ENCODE measurements around the gene TSC22D4. TPM values are rescaled to one million over a fixed set of nuclear protein-coding genes. Genes with fewer than 3 reads are reported as not detected.

Gene TSC22D4
- total and polyA plus RNA-seq, 9 of the 15 experiments (the other 6 are each of a cell fraction or from before 2014, with no cell fraction given): 0.37 to 107 (median 28.7) TPM

DNA sequence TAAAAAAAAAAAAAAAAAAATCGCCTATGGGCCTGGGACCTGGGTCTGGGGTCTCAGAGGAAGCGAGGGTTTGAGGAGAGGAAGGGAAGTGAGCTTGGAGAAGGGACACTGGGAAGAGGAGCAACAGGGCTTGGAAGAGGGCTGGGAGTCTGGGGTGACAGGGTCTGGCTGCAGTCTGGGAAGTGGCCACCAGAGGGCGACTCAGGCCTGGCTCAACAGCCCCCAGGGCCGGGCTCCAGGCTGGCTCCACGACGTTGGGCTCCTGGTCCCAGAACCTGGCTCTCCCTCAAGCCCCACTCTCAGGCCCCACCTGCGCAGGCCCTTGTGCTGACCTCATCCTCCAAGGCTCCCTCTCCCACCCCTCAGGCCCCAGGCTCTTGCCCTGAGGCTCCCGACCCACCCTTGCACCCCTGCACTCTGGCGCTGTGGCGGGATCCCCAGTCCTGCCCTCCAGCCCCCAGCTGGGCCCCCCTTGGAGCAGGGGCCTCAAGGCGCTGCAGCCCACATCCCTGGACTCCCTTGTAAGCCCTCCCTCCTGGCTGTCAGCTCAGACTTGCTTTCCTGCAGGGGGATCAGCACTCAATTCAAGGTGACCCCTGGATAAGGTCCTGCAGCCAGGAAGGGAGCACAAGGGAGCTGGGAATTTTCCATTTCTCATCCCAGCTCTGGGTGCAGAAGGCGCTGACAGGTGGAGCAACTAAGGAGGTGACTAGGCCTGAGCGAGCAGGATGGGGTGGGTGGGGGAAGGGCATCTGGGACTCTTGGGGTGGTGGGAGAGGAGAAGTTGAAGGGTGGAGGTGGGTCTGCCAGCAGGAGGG, 9.6 kb downstream of the TSC22D4 start:
- peak; percentile 87 for ATAC-seq
- in situ Hi-C loops (cut with MboI): loop anchor here (25.0 kb wide), 1 partner anchor 93 kb away; the partner anchor contains the start of gene SAP25
- H3K9me1 ChIP-seq (ENCODE audit: control insufficient read depth, insufficient read depth, low read length): peaks cover 6% of the 10 kb centered on the region
- H3K9me3 ChIP-seq (replicated peaks; ENCODE audit: control insufficient read depth, insufficient read depth, low read depth, low read length): no peaks in the 10 kb centered on the region
- H4K20me1 ChIP-seq (replicated peaks; ENCODE audit: control insufficient read depth, insufficient read depth, low read length): peaks cover 8% of the 10 kb centered on the region
- FAIRE-seq: peak; percentile 90
- no peaks in the 10 kb centered on the region for H3K27me3 ChIP-seq (ENCODE audit: control insufficient read depth in 2 of 2, insufficient read depth in 2 of 2, low read length in 2 of 2)
- peak; percentile 88 to 92 (median 90) for DNase-seq (ENCODE audit: extremely low read depth in 1 of 4, low spot score in 3 of 4)
- H3K9ac ChIP-seq (ENCODE audit: insufficient read depth in 1 of 2, low read depth in 2 of 2, low read length in 2 of 2): peak overlapping the region in 1 of 2 experiments; percentile 82; a peak in 2 of 4 replicates
- H3K27ac ChIP-seq (ENCODE audit: extremely low read depth, low read depth, low read length): no peak overlapping the region
- no peak overlapping the region for H3K4me2 ChIP-seq (ENCODE audit: insufficient read depth, low read length)
- no peak overlapping the region for H2AFZ ChIP-seq (ENCODE audit: low read depth, low read length)
- POLR2A ChIA-PET: interaction anchor here (0.6 to 2.2 kb wide), 7 partner anchors 9 to 117 kb away, joined by 3 to 7 read pairs (median 3); partner anchors contain the start of genes FBXO24, LRCH4 and ZCWPW1
- WGBS (ENCODE audit: insufficient coverage, low coverage, missing lambda C conversion rate): 33% methylated on average over 13 of the region's 13 CpGs
- intact Hi-C loops (cut with micrococcal nuclease): loop anchor here (1.0 to 5.0 kb wide), 4 partner anchors 14 to 383 kb away; partner anchors contain the start of genes NYAP1 and SLC12A9
- H3K4me1 ChIP-seq (replicated peaks in 1 of 2; ENCODE audit: control insufficient read depth in 2 of 2, insufficient read depth in 2 of 2, low read length in 2 of 2): peaks cover 17 to 52% of the 10 kb centered on the region in 2 experiments
- H3K36me3 ChIP-seq (ENCODE audit: control insufficient read depth, insufficient read depth, low read length): peaks cover 62% of the 10 kb centered on the region
- no TSS peak for BruUV-seq (replicated peaks)
- peaks cover 15% of the 10 kb centered on the region for H3K79me2 ChIP-seq (ENCODE audit: control insufficient read depth, insufficient read depth, low read length)
- CTCF ChIA-PET (ENCODE audit: low intra/inter-chr PET ratio): interaction anchor here (0.6 to 2.6 kb wide), 12 partner anchors 9 to 815 kb away, joined by 3 to 26 read pairs (median 5); partner anchors contain the start of genes NYAP1 and TSC22D4
- no peak overlapping the region for H3K4me3 ChIP-seq
- TF ChIP-seq ZNF79 (CRISPR knock-in tag; IDR thresholded peaks at IDR 0.05; ENCODE audit: low read depth): no peak
- peak; percentile 53 for TF ChIP-seq KLF16 (IDR thresholded peaks at IDR 0.05)
- TF ChIP-seq, protein P1, sequence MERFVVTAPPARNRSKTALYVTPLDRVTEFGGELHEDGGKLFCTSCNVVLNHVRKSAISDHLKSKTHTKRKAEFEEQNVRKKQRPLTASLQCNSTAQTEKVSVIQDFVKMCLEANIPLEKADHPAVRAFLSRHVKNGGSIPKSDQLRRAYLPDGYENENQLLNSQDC (CRISPR knock-in tag; IDR thresholded peaks at IDR 0.05): no peak
- no peak for TF ChIP-seq ZNF77 (CRISPR knock-in tag; IDR thresholded peaks at IDR 0.05)
- no peak for TF ChIP-seq CREB1 (IDR thresholded peaks at IDR 0.05)
- TF ChIP-seq CREB1 (CRISPR knock-in tag; IDR thresholded peaks at IDR 0.05): peak; percentile 48; the same call in 1 of the 2 replicates
- TF ChIP-seq TCF3 (CRISPR knock-in tag; IDR thresholded peaks at IDR 0.05): no peak
- TF ChIP-seq ZBTB17 (CRISPR knock-in tag; IDR thresholded peaks at IDR 0.05): no peak
- peak; percentile 84; the same call in 1 of the 2 replicates for TF ChIP-seq STAG1 (CRISPR knock-in tag; IDR thresholded peaks at IDR 0.05; ENCODE audit: borderline replicate concordance)
- no peak for TF ChIP-seq NFYB (IDR thresholded peaks at IDR 0.05; ENCODE audit: extremely low read depth, insufficient read length)
- TF ChIP-seq, protein P2, sequence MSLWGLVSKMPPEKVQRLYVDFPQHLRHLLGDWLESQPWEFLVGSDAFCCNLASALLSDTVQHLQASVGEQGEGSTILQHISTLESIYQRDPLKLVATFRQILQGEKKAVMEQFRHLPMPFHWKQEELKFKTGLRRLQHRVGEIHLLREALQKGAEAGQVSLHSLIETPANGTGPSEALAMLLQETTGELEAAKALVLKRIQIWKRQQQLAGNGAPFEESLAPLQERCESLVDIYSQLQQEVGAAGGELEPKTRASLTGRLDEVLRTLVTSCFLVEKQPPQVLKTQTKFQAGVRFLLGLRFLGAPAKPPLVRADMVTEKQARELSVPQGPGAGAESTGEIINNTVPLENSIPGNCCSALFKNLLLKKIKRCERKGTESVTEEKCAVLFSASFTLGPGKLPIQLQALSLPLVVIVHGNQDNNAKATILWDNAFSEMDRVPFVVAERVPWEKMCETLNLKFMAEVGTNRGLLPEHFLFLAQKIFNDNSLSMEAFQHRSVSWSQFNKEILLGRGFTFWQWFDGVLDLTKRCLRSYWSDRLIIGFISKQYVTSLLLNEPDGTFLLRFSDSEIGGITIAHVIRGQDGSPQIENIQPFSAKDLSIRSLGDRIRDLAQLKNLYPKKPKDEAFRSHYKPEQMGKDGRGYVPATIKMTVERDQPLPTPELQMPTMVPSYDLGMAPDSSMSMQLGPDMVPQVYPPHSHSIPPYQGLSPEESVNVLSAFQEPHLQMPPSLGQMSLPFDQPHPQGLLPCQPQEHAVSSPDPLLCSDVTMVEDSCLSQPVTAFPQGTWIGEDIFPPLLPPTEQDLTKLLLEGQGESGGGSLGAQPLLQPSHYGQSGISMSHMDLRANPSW (CRISPR knock-in tag; IDR thresholded peaks at IDR 0.05): no peak
- TF ChIP-seq RCOR1 (IDR thresholded peaks at IDR 0.05; ENCODE audit: borderline replicate concordance in 1 of 2, low read depth in 2 of 2, low read length in 2 of 2): 0 out of 4 replicates have a peak, but pooled peaks of 1 of the 2 experiments have one; percentile 32
- 0 out of 2 replicates have a peak, but pooled peaks have one; percentile 4 for TF ChIP-seq IRF1 (CRISPR knock-in tag; IDR thresholded peaks at IDR 0.05; ENCODE audit: borderline replicate concordance)
- TF ChIP-seq, protein P3, sequence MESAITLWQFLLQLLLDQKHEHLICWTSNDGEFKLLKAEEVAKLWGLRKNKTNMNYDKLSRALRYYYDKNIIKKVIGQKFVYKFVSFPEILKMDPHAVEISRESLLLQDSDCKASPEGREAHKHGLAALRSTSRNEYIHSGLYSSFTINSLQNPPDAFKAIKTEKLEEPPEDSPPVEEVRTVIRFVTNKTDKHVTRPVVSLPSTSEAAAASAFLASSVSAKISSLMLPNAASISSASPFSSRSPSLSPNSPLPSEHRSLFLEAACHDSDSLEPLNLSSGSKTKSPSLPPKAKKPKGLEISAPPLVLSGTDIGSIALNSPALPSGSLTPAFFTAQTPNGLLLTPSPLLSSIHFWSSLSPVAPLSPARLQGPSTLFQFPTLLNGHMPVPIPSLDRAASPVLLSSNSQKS (CRISPR knock-in tag; IDR thresholded peaks at IDR 0.05): no peak
- TF ChIP-seq RBM39 (optimal IDR thresholded peaks at IDR 0.05; ENCODE audit: low read depth, low read length): peak; percentile 49

Measured in K562 (cell line).